Activated gamma-delta T cell treated with Interleukin-2 at 50 U/mL for 16 hours (primary cell): Measurements from ENCODE around the gene ZBTB42.
"Not testable (repeated sequence)": the region's sequence is repeated elsewhere in the genome, so short reads cannot be mapped to it uniquely, and the experiment has no call there.

Experiments used
- DNase-seq: peaks from one replicate; pipeline ENCODE4 v3.0.0-alpha.2; 2020

Gene ZBTB42

DNA sequence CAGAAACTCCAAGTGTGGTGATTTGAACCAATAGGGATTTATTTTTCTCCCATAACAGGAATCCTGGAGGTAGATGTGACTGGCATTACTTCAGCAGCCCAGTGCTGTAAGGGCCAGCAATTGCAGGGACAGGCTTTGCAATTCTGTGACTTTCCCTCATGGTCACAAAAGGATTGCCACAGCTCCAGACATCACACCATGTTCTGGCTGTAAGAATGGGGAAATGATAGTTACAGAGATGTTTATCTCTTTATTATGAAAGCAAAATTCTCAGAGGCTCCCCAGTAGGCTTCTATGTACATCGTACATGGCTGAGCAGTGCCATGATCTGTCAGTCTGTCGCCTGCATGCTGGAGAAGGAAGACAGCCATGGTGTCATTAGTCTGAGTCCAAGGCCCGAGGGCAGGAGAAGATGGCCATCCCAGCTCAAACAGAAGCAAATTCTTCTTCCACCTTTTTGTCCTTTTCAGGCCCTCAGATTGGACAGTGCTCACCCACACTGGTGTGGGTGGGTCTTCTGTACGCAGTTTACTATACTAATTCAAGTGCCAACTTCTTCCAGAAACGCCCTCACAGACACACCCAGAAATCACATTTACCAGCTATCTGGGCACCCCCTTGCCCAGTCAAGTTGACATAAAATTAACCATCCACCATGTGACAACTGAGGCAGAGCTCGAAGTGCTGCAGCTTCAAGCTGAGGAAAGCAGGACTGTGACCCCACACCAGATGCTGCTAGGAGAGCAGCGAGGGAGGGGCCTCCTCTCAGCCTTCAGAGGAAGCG lies 17.2 kb downstream of the ZBTB42 start:
- DNase-seq: no peak

DNA sequence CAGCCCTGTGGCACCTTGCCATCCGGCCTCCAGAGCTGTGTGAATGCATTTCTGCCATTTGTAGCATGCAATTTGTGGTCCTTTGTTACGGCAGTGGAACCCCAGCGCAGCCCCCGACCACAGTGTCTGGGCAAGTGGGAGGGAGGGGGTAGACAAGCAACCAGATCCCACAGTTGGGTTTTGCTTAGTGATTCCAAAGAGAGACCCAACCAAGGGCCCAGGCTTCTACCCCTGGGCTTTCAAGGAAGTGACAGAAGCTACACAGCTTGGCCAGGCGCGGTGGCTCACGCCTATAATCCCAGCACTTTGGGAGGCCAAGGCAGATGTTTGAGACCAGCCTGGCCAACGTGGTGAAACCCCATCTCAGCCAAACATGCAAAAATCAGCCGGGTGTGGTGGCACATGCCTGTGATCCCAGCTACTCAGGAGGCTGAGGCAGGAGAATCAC lies 17.8 kb downstream of the ZBTB42 start:
- no peak for DNase-seq

DNA sequence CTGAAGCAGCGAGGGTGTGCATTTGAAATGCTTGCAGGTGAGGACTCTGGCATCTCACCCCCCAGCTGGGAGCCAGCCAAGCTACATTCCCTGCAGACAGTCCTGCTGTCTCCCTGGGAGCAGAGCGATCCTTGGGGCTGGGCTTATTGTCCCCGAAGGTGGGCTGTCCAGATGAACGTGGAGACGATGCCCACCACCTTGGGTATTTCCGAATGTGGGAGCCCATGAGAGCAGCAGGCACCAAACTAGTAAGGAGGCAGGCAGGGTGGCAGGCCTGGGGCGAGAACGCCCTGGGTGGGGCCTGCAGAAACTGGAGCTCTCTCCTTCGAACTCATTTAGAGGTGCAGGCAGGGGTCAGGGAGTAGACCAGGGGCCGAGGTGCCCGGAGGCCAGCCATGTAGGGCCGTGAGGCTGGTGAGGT lies 18.5 kb downstream of the ZBTB42 start:
- DNase-seq: no peak

DNA sequence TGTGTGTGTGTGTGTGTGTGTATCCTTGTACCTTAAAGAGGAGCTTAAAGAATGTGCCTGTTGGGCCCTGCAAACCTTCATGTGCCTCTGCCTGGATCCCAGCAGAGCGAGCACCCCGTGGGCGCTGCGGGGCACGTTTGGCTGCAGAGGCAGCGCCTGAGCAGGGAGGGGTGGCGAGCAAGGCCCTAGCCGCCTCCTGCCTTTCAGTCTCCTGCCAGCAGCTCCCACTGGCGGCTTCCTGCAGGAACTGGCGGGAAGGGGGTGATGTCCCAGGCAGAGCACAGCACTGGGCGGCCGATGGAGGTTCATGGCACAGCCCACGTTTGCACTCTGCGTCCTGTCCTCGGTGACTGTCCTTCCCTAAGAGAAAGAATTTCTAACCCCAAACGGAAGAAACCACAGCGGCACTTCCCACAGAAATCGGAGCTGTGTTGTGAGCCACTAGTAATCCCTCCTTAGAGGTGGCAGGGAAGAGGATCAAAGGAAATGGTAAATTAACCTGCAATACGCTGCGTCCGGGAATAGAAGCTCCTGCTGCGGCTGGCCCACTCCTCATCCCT lies 19.8 kb downstream of the ZBTB42 start:
- DNase-seq: no peak

DNA sequence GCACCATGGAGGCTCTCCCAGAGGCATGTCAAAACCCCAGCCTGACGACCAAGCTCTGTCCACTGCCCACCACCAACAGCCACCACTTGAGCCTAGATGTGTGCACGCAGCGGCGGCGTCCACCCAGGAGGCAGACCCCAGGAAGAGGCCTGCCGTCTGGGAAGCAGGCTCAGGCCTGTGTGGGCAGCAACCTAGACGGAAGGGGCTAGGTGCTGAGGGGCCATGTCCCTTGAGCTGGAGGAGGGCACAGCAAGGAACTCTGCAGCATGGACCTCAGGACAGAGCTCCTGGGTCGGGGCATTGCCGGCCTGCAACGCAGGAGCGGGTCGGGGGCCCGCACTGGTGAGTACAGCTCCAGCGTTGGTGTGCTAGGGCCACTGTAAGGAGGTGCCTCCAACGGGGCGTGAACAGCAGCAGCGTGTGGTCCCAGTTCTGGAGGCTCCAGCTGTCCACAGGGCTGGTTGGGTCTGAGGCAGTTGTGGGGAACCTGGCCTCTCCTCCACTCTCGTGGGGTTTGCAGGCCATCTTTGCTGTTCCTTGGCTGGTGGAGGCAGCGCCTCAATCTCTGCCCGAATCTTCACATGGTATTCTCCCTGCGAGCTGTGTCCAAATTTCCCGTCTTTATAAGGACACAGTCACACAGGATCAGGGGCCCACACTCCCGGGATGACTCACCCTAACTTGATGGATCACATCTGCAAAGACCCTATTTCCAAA lies 20.5 kb downstream of the ZBTB42 start:
- no peak for DNase-seq

DNA sequence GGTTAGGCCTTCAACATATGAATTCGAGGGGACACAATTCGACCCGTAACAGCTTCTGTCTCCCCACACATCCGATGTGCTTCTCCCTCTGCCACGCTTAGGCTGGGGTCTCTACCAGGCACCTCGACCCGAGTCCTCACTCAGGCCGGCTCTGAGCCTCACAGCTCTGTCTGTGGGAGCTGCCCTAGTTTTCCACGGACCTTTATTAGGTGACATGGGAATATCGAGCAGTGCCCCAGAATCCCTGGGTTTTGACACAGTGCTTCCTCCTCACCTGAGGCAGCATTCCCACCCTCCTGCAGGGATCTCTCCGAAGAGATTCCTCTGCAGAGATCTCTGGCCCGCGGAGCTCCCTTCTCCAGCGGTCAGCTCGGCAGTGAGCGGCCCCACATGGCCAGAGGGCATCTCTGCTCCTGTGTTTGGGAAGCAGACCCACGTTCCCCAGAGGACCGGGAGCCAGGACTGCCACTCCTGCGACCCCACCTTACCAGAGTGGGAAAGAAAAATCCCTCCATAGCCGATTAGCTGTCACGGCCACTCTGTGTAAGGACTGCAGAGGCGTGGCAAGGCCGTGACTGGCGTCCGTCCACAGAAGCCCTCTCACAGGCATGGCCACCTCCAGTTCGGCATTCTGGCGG lies 21.2 kb downstream of the ZBTB42 start:
- no peak for DNase-seq

DNA sequence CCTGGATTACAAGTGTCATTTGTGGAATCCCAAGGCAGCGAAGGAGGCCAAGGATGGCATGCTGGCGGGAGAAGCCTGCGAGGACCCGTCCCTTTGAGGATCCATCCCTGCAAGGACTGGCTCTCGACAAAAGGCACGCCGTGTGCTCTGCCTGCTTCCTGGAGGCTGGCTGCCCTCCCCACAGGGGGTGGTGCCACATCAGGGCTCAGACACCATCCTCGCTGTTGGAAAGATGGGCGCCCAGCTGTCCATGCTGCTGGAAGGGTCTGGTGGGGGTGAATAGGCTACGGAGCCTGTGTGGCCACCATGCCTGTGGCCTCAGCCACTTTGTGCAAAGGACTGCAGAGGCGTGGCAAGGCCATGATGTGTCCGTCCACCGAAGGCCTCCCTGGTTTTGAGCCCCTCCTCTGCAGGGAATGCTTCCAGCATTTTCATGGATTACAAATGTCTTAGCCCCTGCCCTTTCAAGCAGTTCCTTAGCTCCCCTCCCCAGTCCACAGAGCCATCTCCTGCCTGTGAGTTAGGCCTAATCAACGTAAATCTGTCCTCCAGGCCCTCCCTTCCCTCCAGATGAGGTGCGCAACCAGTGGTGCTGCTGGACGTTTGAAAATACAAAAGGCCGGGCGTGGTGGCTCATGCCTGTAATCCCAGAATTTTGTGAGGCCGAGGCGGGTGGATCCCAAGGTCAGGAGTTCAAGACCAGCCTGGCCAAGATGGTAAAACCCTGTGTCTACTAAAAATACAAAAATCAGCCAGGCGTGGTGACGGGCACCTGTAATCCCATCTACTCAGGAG lies 22.1 kb downstream of the ZBTB42 start:
- no peak for DNase-seq

DNA sequence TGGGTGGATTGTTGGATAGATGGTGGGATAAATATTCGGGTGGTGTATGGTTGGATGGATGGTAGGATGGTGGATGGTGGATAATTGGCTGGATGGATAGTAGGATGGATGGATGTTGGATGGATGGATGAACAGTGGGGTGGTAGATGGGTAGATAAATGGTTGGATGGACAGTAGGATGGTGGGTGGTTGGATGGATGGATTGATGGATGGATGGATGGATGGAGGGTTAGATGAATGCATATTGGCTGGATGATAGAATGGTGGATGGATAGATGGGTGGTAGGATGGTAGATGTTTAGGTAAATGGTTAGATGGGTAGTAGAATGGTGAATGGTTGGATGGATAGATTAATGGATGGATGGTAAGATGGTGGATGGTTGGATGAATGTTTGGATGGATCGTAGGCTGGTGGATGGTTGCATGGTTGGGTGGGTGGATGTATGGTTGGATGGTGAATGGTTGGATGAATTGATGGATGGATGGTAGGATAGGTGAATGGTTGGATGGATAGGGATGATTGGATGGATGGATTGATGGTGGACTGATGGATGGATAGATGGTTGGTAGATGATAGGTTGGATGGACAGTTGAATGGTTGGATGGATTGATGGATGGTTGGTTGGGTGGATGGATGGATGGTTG lies 23.6 kb downstream of the ZBTB42 start:
- DNase-seq: no peak

DNA sequence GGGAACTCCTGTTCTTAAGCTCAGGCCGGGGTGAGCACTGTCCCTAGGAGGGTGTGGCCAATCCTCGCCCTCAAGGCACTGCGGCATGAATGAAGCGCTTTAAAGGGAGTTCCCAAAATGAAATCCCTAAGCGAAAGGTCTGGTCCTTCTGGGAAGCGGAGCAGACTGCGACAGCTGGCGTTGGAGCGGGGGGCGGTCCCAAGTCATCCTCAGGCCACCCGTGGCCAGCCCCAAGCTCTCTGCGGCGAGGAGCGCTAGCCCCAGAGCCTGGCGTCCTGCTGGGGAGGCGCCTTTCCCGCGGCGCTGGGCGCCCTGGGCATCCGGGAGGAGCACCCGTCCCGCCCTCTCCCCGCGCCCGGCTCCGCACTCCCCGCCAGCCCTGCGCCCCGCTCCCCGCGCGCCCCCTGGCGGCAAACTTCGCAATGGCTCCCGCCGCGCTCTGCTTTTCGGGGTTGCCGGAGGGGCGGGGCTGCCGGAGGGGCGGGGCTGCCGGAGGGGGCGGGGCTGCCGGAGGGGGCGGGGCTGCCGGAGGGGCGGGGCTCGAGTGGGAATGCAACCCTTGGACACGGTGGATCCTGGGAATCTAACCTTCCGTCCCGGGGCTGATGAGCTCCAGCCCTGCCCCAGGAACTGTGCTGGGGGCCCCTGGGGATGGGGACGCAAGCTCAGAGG lies 25.4 kb downstream of the ZBTB42 start:
- DNase-seq: peak; percentile 95

DNA sequence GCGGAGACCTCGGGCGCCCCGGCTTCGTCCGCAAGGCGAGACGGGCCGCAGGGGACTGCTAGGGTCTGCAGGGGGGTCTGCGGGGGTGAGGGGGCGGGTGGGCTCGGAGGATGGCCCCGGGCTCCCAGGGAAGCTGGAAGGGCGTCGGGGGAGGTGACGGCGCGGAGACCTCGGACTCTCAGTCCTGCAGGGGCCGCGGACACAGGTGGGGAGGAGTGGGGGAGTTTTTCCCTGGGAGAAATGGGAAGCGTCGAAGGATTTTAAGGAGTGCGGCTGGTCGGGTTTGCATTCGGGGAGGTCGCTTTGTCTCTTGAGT lies 25.9 kb downstream of the ZBTB42 start:
- no peak for DNase-seq

DNA sequence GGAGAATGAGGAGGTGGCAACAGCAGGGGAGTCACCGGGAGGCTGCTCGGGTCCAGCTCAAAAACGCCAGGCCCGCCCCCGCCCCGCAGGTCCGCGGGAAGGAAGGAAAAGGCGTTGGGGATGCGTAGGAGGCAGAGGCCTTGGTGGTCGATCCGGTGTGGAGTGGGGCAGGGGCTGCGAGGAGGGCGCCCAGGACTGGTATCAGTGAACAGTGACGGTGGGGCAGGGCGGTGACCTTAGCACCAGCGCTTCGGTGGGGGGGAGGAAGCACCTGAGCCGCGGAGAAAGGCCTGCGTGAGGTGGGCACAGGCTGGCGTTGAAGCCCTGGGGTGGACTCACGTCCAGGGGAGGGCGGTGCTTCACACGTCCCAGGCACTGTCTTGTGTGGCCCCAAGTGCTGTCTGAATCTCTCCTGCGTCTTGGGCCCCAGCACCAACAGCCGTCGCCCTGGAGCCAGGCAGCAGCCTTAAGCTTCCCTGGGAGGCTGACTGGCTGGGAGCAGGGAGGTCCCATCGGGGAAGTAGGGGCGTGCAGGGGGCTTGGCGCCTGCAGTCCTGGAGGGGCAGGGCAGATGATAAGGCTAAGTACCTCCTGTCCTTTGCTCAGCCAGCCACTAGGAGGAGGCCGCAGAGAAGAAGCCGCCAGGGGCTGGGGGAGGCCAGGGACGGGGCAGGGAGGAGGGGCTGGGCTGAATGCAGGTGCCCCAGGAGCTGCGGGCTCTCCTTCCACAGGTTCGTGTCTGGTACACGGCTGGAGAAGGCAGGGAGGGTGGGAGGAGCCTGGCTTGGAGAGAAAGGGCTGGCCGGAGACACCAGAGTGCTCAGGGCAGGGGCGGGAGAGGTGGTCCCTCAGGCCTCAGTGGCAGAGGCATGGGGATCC lies 26.5 kb downstream of the ZBTB42 start:
- peak; percentile 46 for DNase-seq

DNA sequence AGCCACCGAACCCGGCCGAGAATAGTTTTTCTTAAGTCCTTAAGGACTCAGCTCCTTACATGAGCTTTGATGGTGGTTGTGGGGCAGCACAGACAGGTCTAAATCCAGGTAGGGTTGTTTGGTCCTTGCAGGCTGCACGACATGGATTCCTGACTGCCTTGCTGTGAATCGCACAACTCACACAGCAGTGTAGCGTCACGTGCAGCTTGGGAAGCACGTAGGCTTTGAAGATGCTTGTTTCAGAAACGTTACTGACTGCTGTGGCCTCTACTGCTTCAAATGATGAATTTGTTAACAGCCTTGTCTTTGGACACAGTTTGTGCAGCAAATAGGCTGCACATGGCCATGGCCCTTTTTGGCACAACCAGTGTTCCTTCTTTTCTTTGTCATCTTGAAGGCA lies 29.9 kb downstream of the ZBTB42 start:
- DNase-seq: no peak

DNA sequence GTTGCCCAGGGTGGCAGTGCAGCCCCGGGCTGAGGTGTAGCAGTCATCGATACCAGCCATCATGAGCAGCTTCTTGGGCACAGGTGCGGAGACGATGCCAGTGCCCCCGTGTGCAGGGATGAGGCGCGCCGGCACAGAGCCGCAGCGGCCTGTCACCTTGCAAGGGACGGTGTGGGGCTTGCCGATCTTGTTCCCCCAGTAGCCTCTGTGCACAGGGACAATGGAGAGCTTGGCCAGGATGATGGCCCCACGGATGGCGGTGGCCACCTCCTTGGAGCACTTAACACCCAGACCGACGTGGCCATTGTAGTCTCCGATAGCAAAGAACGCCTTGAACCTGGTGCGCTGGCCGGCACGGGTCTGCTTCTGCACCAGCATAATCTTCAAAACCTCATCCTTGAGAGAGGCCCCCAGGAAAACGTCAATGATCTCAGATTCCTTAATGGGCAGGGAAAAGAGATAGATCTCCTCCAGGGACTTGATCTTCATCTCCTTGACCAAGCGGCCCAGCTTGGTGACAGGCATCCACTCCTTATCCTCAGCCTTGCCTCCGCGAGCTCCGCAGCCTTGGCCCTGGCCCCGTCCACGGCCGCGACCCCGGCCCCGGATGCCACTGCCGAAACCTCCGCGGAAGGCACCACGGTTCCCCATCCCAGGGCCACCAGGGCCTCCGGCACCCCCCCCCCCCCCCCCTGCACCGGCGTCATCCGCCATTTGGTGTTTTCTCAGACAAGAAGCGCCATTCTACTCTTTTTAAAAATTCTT lies 35.5 kb downstream of the ZBTB42 start:
- not testable (repeated sequence) for DNase-seq

DNA sequence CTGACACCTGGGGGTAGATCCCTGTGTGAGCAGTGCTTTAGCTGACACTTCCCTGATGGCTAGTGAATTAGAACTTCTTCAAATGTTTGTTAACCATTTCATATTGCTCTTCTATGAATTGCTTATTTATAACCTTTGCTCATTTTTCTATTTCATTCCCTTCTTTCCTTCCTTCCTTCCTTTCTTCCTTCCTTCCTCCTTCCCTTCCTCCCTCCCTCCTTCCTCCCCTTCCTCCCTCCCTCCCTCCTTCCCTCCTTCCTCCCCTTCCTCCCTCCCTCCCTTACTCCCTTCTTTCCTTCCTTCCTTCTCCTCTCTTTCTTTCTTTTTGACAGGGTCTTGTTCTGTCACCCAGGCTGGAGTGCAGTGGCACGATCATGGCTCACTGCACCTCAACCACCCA lies 40.8 kb downstream of the ZBTB42 start:
- no peak for DNase-seq

DNA sequence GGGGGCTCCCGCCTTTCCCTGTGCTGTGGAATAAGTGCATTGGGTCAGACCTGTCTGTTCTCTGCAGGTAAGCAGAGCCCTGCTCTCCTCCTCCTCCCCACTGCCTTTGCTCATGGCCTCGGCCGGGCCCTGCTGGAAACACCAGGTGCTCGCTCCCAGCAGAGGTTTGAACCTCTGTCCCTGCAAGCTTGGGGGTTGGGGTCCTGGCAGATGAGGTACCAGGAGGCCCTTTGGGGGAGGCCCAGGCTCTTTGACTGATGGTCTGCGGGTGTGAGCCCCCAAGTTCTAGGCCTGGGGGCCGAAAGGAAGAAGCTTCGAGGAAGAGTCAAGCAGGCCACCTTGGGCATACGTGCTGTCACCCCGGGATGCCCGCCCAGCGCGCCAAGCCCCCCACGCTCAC lies 42.1 kb downstream of the ZBTB42 start:
- DNase-seq: no peak

DNA sequence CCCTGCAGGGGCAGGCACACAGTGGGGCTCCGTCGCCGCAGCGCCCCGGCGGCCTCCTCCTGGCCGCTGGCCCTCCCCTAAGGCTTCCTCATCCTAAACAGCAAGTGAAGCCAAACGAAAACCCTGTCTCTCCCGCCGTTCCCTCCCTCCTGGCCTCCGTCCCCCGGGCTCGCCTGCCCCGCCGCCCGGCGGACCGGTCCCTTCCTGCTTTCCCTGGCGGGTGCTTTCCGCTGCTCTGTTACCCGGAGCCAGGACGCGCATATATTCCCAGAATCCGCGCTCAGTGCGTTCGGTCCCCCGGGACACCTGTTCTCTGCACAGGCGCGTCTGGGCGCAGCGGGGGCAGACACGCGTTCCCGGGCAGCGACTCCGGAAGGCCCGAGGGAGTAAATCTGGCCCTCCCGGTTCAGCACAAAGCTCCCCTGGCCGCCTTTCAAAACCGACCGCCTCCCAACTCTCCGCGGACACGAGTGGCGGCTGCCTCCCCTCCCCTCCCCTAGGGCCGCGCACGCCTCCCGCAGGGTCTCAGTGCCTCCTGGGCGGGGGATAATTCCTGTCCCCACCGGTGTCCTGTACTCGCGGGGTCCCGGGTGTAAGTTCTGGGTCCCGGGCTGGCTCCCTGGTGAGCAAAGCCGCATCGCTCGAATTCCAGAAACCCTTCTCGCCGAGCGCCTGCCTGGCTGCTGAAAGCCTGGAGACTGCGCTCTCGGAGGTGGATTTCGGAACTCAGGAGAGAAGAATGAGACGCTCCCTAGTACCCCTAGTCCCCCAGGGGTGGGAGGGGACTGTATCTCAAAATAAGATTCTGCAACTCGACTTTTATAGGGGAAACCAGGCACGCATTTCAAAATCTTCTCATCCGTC lies 42.8 kb downstream of the ZBTB42 start:
- DNase-seq: no peak

DNA sequence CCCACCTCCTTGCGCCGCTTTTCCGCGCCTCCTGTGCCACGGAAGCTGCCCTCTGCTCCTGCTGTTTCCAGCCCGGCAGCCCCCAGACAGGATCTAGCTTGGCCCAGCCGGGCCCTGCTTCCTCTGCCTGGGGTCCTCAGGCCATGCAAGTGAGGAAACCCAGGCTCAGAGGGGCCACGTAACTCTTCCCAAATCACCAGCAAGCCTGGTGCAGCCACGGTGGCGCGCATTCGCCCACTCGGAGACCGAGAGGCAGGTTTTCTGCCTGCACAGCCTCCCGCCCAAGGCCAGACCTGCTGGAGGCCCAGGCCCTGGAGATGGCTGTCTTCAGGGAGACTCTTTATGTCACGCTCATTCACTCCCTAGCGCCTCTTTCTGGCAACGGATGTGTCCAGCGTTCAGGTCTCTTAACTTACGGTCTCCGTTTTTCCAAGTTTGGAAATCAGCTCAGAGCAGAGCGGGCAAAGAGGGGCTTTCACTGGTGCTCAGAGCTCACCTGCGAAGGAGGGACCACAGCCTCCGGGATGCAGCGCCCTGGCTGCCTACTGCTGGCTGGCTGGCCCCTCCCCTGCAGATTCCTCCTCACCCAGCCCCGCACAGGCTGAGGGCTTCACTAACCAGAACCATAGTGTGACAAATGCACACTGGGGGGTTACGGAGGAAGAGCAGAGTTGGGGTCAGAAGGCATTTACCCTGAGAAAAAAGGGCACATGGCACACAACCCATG lies 43.6 kb downstream of the ZBTB42 start:
- no peak for DNase-seq

DNA sequence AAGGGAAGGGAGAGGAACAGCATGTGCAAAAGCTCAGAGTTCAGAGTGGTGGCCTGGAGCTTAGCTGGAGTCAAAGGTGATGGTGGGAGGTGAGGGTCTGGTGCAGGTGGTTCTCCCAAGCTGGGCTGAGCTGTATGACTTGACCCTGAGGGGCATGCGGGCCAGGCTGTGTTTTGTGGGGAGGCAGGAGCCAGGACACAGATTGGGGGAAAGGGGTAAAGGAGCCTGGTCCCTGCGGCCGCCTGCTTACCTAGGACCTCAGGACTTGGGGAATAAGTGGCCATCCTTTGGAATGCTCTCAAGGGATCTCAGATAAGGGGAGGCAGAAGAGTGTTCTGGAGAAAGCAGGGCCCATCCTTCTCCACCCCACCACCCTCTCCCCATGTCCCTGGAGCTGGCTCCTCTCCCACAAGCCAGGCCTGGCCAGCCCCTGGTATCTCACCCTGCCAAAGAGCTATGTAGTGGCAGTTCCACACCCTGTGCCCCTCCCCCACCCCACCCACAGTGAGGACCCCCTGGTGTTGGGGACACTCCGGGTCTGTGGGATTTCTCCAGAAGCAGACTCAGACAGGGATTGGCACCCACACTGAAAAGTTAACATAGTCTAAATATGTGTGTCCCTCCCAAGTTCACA lies 44.2 kb downstream of the ZBTB42 start:
- DNase-seq: no peak
